ENCODE data around the gene TEX14.

DNA sequence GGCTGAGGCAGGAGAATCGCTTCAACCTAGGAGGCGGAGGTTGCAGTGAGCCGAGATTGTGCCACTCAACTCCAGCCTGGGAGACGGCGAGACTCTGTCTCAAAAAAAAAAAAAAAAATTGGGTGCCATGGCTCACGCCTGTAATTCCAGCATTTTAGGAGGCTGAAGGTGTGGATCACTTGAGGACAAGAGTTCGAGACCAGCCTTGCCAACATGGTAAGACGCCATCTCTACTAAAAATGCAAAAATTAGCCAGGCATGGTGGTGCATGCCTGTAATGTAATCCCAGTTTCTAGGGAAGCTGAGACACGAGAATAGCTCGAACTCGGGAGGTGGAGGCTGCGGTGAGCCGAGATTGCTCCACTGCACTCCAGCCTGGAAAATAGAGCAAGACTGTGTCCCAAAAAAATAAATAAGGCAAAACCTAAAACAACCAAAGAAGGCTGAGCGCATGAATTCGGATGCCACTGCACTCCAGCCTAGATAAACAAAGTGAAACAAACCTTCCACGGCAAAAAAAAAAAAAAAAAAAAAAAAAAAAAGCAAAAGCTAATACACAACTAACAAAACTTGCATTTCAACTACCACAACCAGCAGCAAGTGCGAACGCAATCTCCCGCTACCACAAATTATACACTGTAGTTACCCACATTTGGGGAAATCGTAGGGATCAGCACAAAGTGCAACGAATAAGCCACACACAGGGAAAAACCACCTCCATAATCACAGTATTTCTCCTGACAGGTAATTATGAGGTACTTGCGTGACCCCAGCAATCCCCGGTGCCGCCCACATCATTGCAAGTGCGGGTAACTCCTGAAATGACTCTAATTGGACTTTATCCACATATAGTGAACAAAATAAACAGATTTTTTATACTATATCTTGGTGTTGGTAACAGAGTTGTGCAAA, 25.6 kb downstream of the TEX14 start:
- TF ChIP-seq, protein P1, sequence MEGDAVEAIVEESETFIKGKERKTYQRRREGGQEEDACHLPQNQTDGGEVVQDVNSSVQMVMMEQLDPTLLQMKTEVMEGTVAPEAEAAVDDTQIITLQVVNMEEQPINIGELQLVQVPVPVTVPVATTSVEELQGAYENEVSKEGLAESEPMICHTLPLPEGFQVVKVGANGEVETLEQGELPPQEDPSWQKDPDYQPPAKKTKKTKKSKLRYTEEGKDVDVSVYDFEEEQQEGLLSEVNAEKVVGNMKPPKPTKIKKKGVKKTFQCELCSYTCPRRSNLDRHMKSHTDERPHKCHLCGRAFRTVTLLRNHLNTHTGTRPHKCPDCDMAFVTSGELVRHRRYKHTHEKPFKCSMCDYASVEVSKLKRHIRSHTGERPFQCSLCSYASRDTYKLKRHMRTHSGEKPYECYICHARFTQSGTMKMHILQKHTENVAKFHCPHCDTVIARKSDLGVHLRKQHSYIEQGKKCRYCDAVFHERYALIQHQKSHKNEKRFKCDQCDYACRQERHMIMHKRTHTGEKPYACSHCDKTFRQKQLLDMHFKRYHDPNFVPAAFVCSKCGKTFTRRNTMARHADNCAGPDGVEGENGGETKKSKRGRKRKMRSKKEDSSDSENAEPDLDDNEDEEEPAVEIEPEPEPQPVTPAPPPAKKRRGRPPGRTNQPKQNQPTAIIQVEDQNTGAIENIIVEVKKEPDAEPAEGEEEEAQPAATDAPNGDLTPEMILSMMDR (IDR thresholded peaks at IDR 0.05): no peak
- no peak for TF ChIP-seq EP300 (IDR thresholded peaks at IDR 0.05)

Data from ovary (tissue), 3 donors.